Activated CD4-positive, alpha-beta T cell treated with anti-CD3 and anti-CD28 coated beads for 4 hours (primary cell): ENCODE measurements around the gene MPZL1.
A peak's percentile ranks its signal among the peaks of the same experiment; 100 is the strongest.

Source experiments
- DNase-seq, 2 donors: peaks; one replicate each; pipeline ENCODE4 v3.0.0-alpha.2; 2020

The MPZL1 gene

DNA sequence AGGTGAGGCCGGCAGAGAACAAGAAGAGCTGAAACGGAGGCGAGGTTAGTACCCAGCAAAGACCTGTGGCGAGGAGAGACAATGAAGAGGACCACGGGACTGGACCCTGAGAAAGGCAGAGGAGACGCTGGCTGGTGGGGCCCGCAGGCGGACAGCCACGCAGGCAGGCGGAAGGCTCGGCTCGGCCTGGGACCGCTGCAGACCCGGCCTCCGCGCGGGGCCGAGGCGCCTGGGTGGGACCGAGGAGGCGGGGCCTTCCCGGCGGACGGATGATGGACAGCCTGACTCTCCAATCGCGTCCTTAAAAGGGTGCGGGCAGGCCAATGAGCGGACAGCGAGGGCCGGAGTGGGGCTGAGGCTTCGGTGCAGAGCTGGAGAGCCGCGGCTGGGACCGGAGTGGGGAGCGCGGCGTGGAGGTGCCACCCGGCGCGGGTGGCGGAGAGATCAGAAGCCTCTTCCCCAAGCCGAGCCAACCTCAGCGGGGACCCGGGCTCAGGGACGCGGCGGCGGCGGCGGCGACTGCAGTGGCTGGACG is at the start of gene MPZL1:
Gene MPZL1 (plus strand): TSS at position 366 of the 535 bp plus-strand sequence. CDS start 170 bp downstream, outside the sequence.
- DNase-seq = peak; percentile 90 to 93

- no peak for DNase-seq
Observed at GRCh38 chr1:167672831-167673230, 49.0 kb upstream of the MPZL1 start.

- no peak for DNase-seq
Observed at GRCh38 chr1:167673265-167673664, 48.5 kb upstream of the MPZL1 start.

DNA sequence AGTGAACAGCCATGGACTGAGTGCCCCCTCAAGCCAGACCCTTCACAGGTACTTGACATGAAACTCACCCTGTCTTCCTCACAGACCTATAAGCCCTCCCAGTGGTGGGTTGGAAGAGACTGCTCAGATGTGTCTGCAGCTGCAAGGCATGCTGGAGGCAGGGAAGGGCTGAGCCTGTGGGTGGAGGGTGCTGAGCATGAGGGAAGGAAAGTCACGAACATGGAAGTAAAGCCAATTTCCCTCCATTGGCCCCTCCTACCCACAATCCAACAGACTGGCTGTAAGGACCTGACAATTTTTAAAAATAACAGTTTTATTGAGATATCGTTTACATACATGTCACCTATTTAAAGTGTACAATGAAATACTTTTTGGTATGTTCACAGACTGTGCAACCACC is 47.6 kb upstream of the MPZL1 start:
- no peak for DNase-seq

DNA sequence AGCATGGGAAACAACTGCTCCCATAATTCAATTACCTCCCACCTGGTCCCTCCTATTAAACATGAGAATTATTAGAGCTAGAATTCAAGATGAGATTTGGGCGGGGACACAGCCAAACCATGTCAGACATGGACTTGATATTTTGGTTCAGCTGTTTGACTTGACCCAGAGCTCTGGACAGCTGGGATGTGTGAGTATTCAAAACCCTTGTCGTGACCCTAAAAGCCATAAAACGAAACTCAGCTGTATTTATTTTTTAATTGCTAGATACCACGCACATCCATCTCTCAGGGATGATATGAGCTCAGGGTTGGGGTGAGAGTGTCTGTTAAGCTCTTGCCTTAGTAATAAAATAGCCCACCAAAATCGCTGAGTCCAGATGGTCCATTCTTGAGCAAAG is 46.3 kb upstream of the MPZL1 start:
- no peak for DNase-seq

DNA sequence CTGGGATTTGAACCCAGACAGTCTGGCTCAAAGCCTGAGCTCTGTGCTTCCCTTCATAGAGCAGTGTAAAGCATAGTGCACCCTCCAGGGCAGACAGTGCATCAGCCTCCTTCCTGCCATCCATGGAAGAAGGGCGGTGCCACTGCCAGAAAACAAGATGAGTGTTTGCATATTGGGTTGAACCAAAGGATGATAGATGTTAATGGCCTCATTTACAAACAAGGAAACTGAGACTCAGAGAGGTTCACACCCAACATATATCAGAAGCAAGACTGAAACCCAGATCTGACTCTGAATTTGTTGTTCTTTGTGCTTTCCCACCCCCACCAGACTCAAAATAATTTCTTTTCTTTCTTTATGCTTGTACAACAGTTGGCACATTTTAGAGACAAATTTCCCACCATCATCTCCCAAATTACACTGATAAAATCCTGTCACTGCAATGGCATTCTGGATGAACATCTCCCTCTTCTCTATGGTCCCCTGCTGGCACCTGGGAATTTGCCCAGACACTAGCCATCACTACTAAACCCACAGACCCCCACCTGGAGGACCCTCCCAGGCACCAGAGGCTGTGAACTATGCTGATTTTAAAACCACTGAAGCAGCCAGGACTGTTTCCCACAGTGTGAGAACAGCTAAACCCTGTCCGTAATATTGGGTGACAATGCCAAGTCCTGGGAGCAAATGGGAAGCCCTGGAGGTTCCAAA is 45.4 kb upstream of the MPZL1 start:
- no peak for DNase-seq

DNA sequence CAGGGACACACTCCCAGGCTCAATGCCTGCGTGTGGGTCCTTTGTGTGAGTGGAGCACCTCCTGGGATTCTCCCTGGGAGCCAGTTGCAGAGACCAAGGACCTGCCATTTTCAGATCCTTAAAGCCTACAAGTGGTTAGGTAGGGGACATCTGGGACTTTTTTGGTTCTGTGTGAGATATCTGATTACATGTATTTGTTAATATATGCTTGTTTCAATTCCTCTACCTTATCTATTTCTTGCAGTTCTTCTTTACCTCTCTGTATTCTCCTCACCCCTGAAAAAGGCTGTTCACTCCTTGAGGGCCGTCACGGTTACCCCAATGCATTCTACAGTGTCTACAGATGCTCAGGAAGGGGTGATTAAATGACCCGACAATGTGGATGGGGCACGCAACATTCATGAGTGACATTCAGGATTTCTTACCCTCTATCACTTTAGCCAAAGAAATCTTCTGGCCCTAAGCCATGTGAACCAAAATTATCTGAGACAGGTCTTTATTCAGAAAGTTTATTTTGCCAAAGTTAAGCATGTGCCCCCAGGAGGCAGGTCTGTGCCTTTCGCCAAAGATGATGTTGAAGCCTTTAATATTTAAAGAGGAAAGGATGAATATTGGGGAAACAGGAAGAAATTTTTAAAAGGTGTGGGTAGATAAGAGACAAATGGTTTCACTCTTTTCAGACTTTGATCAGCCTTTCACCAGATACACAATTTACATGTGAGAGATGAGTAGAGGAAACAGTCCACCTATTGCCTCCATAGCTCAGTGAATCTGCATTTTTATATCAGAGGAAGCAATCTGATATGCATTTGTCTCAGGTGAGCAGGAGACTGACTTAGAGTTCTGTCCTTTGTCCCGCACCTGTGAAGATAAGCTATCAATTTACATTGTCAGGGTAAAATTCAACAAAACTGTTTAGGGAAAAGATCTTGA is 44.6 kb upstream of the MPZL1 start:
- DNase-seq = no peak

GRCh38 chr1:167678422-167678821 is 43.4 kb upstream of the MPZL1 start:
- DNase-seq = no peak

DNA sequence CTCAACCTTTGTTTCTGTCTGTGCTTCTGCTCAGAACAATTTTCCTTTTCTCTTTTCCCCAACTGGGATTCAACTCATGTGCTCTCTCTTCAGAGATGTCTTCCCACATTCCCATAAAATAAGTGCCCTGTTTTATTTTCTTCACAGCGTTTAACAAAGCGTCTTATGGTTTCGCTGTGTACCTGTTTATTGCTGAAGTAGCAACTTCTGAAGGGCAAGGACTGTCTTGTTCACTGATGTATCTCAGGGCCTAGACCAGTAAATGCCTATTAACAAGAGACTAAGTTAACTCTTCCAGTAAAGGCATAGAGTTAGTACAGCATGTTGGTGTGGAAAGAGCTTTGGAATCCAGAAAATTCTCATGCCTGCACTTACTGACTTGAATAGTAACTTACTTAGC is 42.9 kb upstream of the MPZL1 start:
- DNase-seq = no peak

- DNase-seq = no peak
Observed at GRCh38 chr1:167679714-167680113, 42.1 kb upstream of the MPZL1 start.

DNA sequence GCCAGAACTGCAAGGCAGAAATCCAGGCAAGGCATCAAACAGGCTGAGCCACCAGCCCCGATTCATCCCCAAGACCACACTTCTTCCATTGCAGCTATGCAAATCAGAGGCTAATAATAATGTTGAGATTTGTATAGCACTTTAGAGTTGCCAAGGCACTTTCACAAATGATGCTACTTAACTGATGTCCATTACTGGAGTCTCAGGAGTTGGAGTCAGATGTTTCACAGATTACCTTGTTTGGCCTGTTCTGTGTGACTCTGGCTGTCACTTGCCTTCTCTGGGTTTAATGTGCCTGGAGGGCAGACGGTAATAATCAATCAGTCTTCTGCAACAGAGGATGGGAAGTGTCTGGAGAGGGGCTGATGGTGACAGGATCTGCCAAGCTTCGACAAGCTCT is 40.8 kb upstream of the MPZL1 start:
- no peak for DNase-seq

DNA sequence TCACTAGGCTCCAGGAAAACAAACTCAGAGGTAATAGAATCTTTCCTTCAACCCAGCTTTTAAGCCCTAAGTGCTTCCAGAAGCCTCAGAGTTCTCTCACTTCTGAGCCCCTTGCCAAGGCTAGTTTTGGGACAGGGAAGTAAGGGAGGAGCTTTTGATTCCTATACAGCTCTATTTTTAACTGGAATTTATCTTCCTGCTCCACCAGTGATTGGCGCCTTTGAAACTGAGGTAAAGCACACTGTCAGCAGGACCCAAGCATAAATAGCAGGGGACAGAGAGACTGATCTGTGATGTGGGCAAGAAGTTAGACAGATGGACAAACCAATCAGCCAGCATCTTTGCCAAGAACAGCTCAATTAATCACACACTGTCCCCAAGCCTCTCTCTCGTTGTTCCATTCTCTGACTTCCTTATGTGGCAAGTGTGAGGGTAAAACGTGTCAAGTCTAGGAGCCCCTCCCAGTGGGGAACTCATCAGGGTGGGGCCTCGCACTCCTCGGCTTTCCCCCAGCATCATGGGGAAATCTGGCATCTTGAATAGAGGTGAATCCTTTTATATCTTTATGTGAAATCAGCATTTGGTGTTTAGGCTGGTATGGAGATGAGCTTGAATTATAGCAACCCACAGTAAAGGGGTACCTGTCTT is 40.2 kb upstream of the MPZL1 start:
- DNase-seq = no peak

DNA sequence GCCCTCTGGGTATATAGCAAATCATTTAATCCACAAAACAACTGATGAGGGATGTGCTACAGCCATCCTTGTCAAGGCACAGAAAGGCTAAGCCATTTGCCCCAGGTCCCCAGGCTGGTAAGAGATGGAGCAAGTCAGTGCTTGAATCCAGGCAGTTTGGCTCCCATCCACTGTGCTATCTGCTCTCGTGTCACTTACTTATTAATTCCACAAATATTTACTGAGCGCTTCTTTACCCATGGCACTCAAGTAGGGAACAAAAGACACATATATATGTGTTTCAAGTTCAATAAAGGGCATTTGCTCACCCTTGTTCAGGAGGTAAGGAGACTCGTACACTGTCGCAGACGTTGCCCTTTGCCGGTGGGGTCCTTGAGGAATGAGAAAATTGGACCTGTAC is 38.6 kb upstream of the MPZL1 start:
- DNase-seq = no peak

DNA sequence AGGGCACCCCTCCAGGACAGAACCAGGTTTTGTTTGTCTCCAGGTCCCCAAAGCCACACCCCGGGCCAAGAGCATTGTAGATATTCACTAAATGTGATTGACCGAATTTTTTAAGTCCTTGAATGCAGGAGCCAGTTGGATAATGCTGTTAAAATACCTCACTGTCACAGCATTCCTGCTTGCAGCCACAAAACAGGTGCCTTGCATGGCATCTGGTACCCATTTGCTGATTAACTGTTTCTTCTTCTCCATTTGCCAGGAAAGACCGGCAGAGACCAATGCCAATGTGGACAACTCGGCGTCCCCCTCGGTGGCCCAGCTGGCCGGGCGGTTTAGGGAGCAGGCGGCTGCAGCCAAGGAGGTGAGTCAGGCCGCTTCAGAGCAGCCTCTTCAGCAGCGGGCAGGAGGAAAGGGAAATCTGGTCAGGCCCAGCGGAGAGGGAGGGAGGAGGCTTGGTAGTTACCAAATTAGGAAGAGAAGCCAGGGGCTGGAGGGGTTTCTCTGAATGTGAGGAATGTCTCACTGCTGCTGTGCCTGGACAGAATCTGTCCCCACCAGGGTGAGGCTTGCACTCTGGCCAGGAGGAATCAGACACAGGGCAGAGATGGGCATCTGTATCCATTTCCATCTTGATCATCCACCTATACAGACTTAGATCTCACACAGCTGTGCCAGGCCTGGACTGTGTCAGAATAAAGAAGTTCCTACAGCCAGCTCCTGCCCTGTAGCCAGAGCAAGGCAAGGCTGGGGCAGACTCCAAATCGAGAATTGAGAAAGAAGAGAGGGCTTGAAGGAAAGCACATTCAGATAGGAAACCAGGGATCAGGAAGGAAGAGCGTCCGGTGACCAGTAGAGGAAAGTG is 37.9 kb upstream of the MPZL1 start:
- DNase-seq = no peak

DNA sequence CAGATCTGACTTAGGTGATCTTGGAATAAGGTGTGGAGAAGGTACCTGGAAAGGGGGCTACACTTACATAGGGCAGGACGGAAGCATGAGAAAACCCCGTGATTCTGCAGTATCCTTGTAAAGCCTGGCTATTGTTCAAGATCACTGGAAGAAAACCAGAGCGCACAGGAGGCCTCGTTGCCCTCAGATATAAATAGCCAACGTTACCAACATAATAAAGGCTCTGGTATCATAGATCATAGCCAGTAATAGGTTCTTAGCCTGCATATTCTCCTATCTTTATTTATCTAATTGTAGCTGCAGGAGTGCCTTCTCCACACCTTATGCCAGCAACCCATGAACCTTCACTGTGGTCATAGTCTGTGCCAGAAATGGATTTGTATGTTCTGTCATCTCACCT is 35.9 kb upstream of the MPZL1 start:
- DNase-seq = no peak

GRCh38 chr1:167687919-167688519 is 33.8 kb upstream of the MPZL1 start:
- peak; percentile 63 to 90 for DNase-seq

DNA sequence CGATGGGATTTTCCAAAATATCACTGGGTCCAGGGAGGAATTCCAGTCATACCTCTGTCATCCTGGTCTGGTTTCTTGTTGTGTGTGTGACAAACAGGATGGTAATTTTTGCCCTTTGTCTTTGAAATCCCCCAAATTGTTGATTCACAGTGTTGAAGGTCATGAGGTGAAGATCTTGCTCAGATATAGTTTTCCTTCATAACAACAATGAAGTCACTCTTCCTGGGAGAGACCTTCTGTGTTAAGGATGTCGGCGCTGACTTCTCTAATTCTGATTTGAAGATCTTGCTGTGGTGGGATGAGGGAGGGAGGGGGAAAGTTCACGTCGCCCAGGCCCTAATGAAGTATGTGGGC is 32.2 kb upstream of the MPZL1 start:
- no peak for DNase-seq

DNA sequence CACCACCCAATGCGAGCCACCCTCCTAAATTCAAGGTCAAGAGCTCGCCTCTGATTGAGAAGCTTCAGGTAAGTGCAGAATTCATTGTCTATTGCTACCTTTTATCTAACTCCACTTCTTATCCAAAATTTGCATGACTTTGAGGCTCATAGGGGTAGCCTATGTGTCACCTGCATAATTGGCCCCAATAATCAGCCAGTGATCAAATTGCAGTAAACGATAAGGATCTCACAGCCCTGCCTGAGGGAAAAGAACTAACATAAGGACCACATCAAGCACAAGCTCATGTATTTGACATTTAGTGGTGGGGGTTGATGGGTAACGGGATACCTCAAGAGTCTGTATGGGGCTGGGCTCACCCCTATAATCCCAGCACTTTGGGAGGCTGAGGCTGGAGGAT is 31.7 kb upstream of the MPZL1 start:
- no peak for DNase-seq

GRCh38 chr1:167693425-167694045 is 28.2 kb upstream of the MPZL1 start:
- DNase-seq = no peak

DNA sequence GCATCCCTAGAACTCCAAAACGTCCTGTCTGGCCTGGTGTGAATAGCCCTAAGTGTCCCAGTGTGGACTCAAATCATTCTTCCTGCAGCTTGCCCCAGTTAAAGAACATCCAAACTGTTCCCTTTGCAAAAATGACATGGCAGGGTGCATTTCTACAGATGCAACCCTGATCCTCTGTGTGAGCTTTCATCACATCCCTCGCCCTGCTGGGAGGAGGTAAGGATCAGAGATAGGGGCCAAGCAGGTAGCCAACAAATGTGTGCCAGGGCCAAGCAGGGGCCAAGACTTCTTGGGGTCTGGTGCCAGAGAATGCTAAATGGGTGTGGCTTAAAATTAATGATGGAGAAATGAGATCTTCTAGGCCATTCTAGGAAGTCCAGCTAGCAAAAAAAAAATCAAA is 27.1 kb upstream of the MPZL1 start:
- DNase-seq = no peak

DNA sequence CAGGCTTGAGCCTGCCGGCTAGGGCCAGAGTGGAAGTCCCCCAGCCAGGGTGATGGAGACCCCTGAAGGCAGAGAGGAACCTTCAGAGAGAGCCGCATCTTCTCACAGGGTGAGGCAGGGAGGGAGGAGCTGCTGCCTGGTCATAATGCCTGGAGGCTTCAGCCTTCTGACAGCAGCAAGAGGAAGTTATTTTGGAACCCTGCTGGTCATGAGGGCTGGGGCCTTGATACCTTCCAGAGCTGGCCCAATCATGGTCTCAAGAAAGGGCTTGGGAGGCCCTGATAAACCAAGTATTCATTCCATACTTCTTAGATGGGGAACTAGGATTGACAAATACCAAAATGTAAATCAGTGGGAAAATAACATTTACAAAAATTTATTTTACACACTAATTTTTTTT is 26.6 kb upstream of the MPZL1 start:
- DNase-seq = no peak
